Myocyte (in vitro differentiated cells): Measurements from ENCODE around the gene ALDH6A1. TPM values are rescaled to one million over a fixed set of nuclear protein-coding genes. Genes with fewer than 3 reads are reported as not detected.

Source experiments
- total RNA-seq: library from RNA; depleted of rRNA; stranded (reverse); fragments of >200 nt; gene quantifications from 2 replicates; pipeline ENCODE4 v1.2.3, GENCODE V29; 2014

Gene ALDH6A1
- total RNA-seq, 1 donor from 2014 or later: 14.9 TPM

Other genes starting within 250 kb of the ALDH6A1 start
- gene PTGR2, start 232.6 kb downstream of the ALDH6A1 start, total RNA-seq: 22.9 and 23.5 TPM in 2 replicates
- gene ZNF410, start 197.6 kb downstream of the ALDH6A1 start, total RNA-seq: 35.6 and 52.7 TPM in 2 replicates
- gene FAM161B, start 134.4 kb downstream of the ALDH6A1 start, total RNA-seq: 4.4 and 5.5 TPM in 2 replicates
- gene COQ6, start 134.2 kb downstream of the ALDH6A1 start, total RNA-seq: 42.9 and 50.3 TPM in 2 replicates
- 7.4 and 8.4 TPM in 2 replicates for gene ENTPD5, start 65.2 kb downstream of the ALDH6A1 start, total RNA-seq
- gene BBOF1, start 65.1 kb downstream of the ALDH6A1 start, total RNA-seq: 6.4 and 7.8 TPM in 2 replicates
- 6.5 and 7.5 TPM in 2 replicates for gene LIN52, start 503 bp upstream of the ALDH6A1 start, total RNA-seq
- gene VSX2, start 155.0 kb upstream of the ALDH6A1 start, total RNA-seq: not detected in 2 replicates
- 20.0 and 26.4 TPM in 2 replicates for gene ABCD4, start 218.5 kb upstream of the ALDH6A1 start, total RNA-seq